Hepatocyte (in vitro differentiated cells): ENCODE measurements around the gene ADAM12. TPM values are rescaled to one million over a fixed set of nuclear protein-coding genes. Genes with fewer than 3 reads are reported as not detected.

ENCODE experiments used
- DNase-seq: peaks from one replicate; pipeline ENCODE4 v3.0.0-alpha.2; 2016; ENCODE audit warnings: low spot score
- H2AFZ ChIP-seq: fragments of 200-600 bp; sonication (generic); 2 replicates; pipeline ENCODE4 v1.6.0; 2016; ENCODE audit warnings: antibody characterized with exemption, mild to moderate bottlenecking
- H3K27ac ChIP-seq: fragments of 200-600 bp; sonication (generic); 2 replicates; pipeline ENCODE4 v1.5.1; 2016; ENCODE audit warnings: mild to moderate bottlenecking
- H3K27me3 ChIP-seq: fragments of 200-600 bp; sonication (generic); 2 replicates; pipeline ENCODE4 v1.6.1; 2016
- H3K36me3 ChIP-seq: fragments of 200-600 bp; sonication (generic); replicated peaks from 2 replicates; pipeline ENCODE4 v1.5.1; 2016; ENCODE audit warnings: low read depth; ENCODE audit not compliant: insufficient read depth
- H3K4me1 ChIP-seq: fragments of 200-600 bp; sonication (generic); 2 replicates; pipeline ENCODE4 v1.5.1; 2016; ENCODE audit warnings: mild to moderate bottlenecking, moderate library complexity; ENCODE audit not compliant: insufficient read depth
- H3K4me2 ChIP-seq: fragments of 200-600 bp; sonication (generic); 2 replicates; pipeline ENCODE4 v1.6.0; 2016
- H3K4me3 ChIP-seq: fragments of 200-600 bp; sonication (generic); 2 replicates; pipeline ENCODE4 v1.5.1; 2016; ENCODE audit warnings: mild to moderate bottlenecking
- H3K79me2 ChIP-seq: fragments of 200-600 bp; sonication (generic); 2 replicates; pipeline ENCODE4 v1.6.0; 2017; ENCODE audit warnings: mild to moderate bottlenecking
- H3K9me2 ChIP-seq: fragments of 200-600 bp; sonication (generic); replicated peaks from 2 replicates; pipeline ENCODE4 v1.6.0; 2017; ENCODE audit warnings: mild to moderate bottlenecking; ENCODE audit not compliant: insufficient read depth
- H3K9me3 ChIP-seq: fragments of 200-600 bp; sonication (generic); 2 replicates; pipeline ENCODE4 v1.5.1; 2016; ENCODE audit warnings: low read depth, mild to moderate bottlenecking
- H4K20me1 ChIP-seq: fragments of 200-600 bp; sonication (generic); 2 replicates; pipeline ENCODE4 v1.6.0; 2016; ENCODE audit warnings: mild to moderate bottlenecking; ENCODE audit not compliant: insufficient read depth, poor library complexity, severe bottlenecking
- EZH2 ChIP-seq: fragments of 200-600 bp; sonication (generic); IDR thresholded peaks from 2 replicates; pipeline ENCODE4 v1.6.1; 2016; ENCODE audit warnings: antibody characterized with exemption, mild to moderate bottlenecking, borderline replicate concordance
- EZH2phosphoT487 ChIP-seq: fragments of 200-600 bp; sonication (generic); IDR thresholded peaks from one replicate; pipeline ENCODE4 v1.6.1; 2018; ENCODE audit warnings: antibody characterized with exemption, mild to moderate bottlenecking, low read depth, moderate library complexity; ENCODE audit not compliant: unreplicated experiment, severe bottlenecking
- WGBS: methylation state at CpG from one replicate; pipeline ENCODE4 v1.1.6; 2016; ENCODE audit warnings: low lambda C conversion rate; ENCODE audit errors: missing lambda C conversion rate; 5-methylcytosine and 5-hydroxymethylcytosine counted together
- polyA plus RNA-seq: library from polyadenylated mRNA; unstranded; fragments of >200 nt; fragmentation: Nextera tagmentation; extraction: Ambion mirVana; gene quantifications from 2 replicates; pipeline ENCODE4 v1.2.1, GENCODE V29; 2016
- total RNA-seq: library from RNA; depleted of rRNA; stranded (reverse); fragments of >200 nt; gene quantifications from 2 replicates; pipeline ENCODE4 v1.2.3, GENCODE V29; 2014
- TF ChIP-seq, protein P1 (sequence below): fragments of 200-600 bp; sonication (generic); IDR thresholded peaks from 2 replicates; pipeline ENCODE4 v1.5.1; 2016; ENCODE audit warnings: antibody characterized with exemption, mild to moderate bottlenecking; ENCODE audit not compliant: poor library complexity

Gene ADAM12
- total and polyA plus RNA-seq, 2 experiments from 2014 or later = 4.9 to 11.3 TPM

- DNase-seq = no peak
- no peak overlapping the region for H2AFZ ChIP-seq
- no peaks in the 10 kb centered on the region for H4K20me1 ChIP-seq
- H3K9me3 ChIP-seq = no peaks in the 10 kb centered on the region
- H3K27me3 ChIP-seq = no peaks in the 10 kb centered on the region
- no peaks in the 10 kb centered on the region for H3K79me2 ChIP-seq
- WGBS = 55% methylated on average over 4 of the region's 4 CpGs
- H3K4me3 ChIP-seq = no peak overlapping the region
- no peak overlapping the region for H3K4me2 ChIP-seq
- H3K4me1 ChIP-seq = no peaks in the 10 kb centered on the region
- H3K27ac ChIP-seq = no peak overlapping the region
- H3K9me2 ChIP-seq = no peaks in the 10 kb centered on the region
- no peaks in the 10 kb centered on the region for H3K36me3 ChIP-seq
- no peak for TF ChIP-seq EZH2phosphoT487
These were observed 125.1 kb downstream of the ADAM12 start for GRCh38 chr10:126263006-126263676.

- Histone ChIP-seq H3K79me2 (no peaks in the 10 kb centered on the region), H3K36me3 (no peaks in the 10 kb centered on the region), H3K4me2 (no peak overlapping the region), H4K20me1 (no peaks in the 10 kb centered on the region), H3K27ac (no peak overlapping the region), H2AFZ (no peak overlapping the region), H3K4me3 (no peak overlapping the region), H3K9me3 (no peaks in the 10 kb centered on the region), H3K9me2 (no peaks in the 10 kb centered on the region), H3K4me1 (no peaks in the 10 kb centered on the region), H3K27me3 (no peaks in the 10 kb centered on the region)
- whole genome bisulfite sequencing = 96% methylated on average over 1 of the region's 1 CpG
- no peak for DNase-seq
- TF ChIP-seq EZH2phosphoT487 (no peak), EZH2 (no peak)
- TF ChIP-seq, protein P1, sequence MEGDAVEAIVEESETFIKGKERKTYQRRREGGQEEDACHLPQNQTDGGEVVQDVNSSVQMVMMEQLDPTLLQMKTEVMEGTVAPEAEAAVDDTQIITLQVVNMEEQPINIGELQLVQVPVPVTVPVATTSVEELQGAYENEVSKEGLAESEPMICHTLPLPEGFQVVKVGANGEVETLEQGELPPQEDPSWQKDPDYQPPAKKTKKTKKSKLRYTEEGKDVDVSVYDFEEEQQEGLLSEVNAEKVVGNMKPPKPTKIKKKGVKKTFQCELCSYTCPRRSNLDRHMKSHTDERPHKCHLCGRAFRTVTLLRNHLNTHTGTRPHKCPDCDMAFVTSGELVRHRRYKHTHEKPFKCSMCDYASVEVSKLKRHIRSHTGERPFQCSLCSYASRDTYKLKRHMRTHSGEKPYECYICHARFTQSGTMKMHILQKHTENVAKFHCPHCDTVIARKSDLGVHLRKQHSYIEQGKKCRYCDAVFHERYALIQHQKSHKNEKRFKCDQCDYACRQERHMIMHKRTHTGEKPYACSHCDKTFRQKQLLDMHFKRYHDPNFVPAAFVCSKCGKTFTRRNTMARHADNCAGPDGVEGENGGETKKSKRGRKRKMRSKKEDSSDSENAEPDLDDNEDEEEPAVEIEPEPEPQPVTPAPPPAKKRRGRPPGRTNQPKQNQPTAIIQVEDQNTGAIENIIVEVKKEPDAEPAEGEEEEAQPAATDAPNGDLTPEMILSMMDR = no peak
These were observed 125.9 kb downstream of the ADAM12 start for GRCh38 chr10:126262233-126262838.

DNA sequence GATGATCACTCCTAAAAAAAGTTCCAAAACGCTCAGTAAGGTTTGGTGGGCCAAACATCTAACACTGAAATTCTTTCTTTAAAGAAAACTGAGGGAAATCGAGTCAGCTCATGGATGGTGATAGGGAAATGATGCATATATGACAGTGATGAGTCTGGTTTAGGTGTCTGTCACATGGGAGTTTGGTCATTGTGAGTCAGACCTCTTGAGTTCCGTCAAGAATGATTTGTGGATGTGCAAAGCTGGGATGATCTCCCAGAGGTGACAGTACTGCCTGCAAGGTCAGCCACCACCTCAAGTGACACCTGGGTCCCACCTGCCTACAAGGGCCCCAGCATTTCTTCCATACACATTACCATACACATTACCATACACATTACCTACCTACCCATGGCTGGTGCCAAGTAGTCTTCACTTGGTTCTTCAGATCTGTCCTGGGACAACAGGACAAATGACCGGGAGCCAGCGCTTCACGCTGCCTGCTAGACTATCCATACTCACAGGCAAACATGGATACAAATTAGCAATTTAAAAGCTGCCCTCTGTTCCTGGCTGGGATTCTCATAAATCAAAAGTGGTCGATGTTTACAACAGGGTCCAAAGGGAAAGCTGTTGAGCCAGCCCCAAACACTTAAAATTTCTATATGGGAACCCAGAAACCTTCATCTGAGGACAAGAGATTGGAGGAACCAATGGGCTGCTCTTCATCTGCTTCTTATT, 128.4 kb downstream of the ADAM12 start:
- H4K20me1 ChIP-seq = no peaks in the 10 kb centered on the region
- no peak overlapping the region for H3K27ac ChIP-seq
- no peaks in the 10 kb centered on the region for H3K27me3 ChIP-seq
- no peaks in the 10 kb centered on the region for H3K9me2 ChIP-seq
- H3K4me1 ChIP-seq = no peaks in the 10 kb centered on the region
- no peaks in the 10 kb centered on the region for H3K79me2 ChIP-seq
- H3K9me3 ChIP-seq = no peaks in the 10 kb centered on the region
- 86% methylated on average over 7 of the region's 7 CpGs for WGBS
- DNase-seq = no peak
- no peaks in the 10 kb centered on the region for H3K36me3 ChIP-seq
- no peak overlapping the region for H2AFZ ChIP-seq
- TF ChIP-seq, protein P1 = no peak
- TF ChIP-seq EZH2phosphoT487 = no peak
- TF ChIP-seq EZH2 = no peak
- H3K4me2 ChIP-seq = no peak overlapping the region
- H3K4me3 ChIP-seq = no peak overlapping the region

GRCh38 chr10:126256864-126257263, 131.4 kb downstream of the ADAM12 start:
- no peaks in the 10 kb centered on the region for H3K9me2 ChIP-seq
- no peaks in the 10 kb centered on the region for H3K36me3 ChIP-seq
- no peaks in the 10 kb centered on the region for H3K9me3 ChIP-seq
- DNase-seq = no peak
- H3K4me3 ChIP-seq = no peak overlapping the region
- H4K20me1 ChIP-seq = no peaks in the 10 kb centered on the region
- no peak overlapping the region for H3K4me2 ChIP-seq
- no peaks in the 10 kb centered on the region for H3K79me2 ChIP-seq
- no peak overlapping the region for H2AFZ ChIP-seq
- WGBS = 87% methylated on average over 1 of the region's 1 CpG
- TF ChIP-seq EZH2 (no peak), EZH2phosphoT487 (no peak)
- TF ChIP-seq, protein P1 = peak; percentile 3
- no peak overlapping the region for H3K27ac ChIP-seq
- H3K4me1 ChIP-seq = no peaks in the 10 kb centered on the region
- no peaks in the 10 kb centered on the region for H3K27me3 ChIP-seq
